NB4 (cell line): ENCODE measurements around the gene SPRYD3.

Experiments used
- MYC ChIP-seq: IDR thresholded peaks from 2 replicates; pipeline ENCODE4 v1.6.1; 2011; ENCODE audit warnings: low read depth, low read length
- POLR2A ChIP-seq: IDR thresholded peaks from 2 replicates; pipeline ENCODE4 v1.6.1; 2011; ENCODE audit warnings: mild to moderate bottlenecking; ENCODE audit not compliant: insufficient read length; ENCODE audit errors: extremely low read depth
- TF ChIP-seq, protein P1 (sequence below): IDR thresholded peaks from one replicate; pipeline ENCODE4 v1.5.1; 2012; ENCODE audit warnings: low read depth, low read length

DNA sequence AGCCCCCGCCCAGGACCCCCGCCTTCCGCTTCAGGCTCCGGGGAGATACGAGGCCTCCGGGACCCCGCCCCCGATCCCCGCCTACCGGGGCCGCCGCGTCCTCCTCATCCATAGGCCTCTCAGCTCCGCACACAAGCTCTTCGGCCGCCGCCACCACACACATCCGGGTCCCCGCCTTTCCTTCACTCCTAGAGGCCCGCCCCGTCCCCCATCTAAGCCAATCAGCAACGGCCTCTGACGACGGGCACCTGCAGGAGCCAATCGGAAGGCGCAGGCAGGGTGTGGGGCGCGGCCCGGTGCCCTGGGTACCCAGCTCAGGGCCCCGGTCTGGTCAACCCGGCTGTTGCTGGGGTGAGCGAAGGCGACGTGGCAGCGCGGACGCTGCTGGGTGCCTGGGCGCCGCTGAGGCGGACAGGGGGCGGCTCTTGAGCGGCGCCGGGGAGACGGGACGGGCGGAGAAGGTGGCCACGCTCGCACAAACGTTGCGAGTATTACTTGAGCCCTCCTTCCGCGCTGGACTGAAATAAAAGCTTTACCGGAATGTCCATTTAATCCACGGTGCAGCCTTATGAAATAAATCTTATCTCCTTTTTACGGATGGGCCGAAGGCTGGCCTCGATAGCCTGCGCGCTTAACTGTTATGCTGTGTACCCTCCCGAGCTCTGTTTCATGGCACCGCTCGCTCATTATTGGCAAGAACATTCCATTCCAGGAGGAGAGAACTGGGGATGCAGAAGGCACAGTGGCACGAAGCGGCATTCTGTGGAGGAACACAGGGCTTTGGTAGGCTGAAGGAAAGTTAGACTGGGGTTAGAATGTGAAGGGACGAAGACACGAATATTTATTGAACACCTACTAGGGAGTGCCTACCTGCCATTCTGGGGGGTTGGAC lies at the start of gene SPRYD3:
- TF ChIP-seq, protein P1, sequence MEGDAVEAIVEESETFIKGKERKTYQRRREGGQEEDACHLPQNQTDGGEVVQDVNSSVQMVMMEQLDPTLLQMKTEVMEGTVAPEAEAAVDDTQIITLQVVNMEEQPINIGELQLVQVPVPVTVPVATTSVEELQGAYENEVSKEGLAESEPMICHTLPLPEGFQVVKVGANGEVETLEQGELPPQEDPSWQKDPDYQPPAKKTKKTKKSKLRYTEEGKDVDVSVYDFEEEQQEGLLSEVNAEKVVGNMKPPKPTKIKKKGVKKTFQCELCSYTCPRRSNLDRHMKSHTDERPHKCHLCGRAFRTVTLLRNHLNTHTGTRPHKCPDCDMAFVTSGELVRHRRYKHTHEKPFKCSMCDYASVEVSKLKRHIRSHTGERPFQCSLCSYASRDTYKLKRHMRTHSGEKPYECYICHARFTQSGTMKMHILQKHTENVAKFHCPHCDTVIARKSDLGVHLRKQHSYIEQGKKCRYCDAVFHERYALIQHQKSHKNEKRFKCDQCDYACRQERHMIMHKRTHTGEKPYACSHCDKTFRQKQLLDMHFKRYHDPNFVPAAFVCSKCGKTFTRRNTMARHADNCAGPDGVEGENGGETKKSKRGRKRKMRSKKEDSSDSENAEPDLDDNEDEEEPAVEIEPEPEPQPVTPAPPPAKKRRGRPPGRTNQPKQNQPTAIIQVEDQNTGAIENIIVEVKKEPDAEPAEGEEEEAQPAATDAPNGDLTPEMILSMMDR = no peak
- peak; percentile 75 for TF ChIP-seq POLR2A
- no peak; the same call in 1 of the 2 replicates for TF ChIP-seq MYC
